HG03442 (cell line): Measurements from ENCODE around the gene FANK1.
A peak's percentile ranks its signal among the peaks of the same experiment; 100 is the strongest.
"Not testable (repeated sequence)": the region's sequence is repeated elsewhere in the genome, so short reads cannot be mapped to it uniquely, and the experiment has no call there.

Source experiments
- ATAC-seq: cut with Tn5 transposase; IDR thresholded peaks from one replicate; pipeline ENCODE4 v1.9.1; 2021; ENCODE audit warnings: mild to moderate bottlenecking, moderate library complexity; ENCODE audit not compliant: unreplicated experiment

The FANK1 gene

DNA sequence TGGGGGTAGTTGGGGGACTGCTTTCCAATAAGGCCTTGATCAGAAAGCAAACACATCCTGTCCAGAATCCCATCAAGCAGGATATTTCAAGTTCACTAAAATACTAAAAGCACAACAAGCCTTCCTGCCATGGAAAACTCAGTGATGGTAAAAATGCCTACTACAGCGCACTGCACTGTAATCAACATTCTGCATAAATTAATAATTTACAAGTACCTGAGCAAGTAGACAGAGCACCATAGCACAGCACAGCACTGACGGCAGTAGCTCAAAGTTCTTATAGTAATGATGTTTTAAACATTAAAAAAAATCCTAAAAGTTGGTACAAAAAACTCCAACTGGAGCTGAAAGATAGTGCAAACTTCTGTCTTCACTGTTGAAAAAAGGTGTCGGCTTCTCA is 120.5 kb downstream of the FANK1 start:
- ATAC-seq: no peak

DNA sequence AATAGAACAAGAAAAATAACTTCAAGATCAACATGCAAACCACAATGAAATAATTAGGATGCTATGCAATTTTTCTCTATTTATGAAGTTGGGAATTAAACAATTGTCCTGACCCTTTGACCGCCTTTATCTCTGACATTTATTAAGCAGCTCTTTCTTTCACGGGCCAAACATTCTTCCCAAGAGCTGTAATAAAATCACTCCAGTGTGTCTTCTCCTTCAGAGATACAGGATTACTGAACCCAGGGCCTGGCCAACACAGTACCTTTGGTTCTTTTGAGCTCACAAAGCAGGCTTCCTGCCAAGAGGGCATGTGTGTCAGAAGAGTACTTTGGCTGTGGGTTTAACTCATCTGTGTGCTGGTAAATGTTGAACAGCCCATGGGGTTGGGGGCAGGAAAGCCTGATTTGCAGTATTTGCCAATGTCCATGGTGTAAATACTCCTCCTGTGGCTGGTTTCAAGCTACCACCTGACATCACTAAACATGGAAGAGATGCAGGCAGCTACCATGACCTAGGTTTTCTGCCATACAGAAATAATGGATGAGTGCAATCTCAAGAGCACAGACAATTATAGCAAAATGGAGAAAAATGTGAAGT is 121.7 kb downstream of the FANK1 start:
- no peak for ATAC-seq

DNA sequence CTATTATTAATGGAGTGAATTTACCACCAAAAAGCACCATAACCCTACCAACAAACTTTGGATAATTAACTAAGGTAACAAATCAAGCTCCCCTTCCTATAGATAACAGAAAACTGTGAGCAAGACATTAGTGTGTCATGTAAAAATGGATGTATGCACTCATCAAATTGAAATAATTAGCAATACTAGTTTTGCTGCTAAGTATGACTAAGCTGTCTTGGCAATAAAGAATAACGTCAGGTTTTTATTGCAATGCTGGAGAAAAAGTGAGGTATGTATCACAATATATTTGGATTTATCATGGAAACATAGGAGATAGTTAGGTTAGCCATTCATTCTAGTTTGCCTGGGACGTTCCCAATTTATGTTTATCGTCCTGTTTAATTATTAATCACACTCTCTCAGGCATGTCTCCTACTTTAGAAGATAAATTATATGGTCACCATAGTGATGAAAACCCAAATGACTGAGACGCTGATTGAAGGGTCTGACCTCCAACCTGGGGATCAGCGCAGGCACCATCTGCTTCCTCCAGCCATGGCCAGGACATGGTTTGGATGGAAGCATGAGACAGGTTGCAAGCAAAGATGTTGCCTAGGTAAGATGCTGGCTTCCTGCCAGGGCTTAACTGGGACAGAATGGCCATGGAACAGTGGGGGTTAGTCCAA is 125.6 kb downstream of the FANK1 start:
- ATAC-seq: no peak

DNA sequence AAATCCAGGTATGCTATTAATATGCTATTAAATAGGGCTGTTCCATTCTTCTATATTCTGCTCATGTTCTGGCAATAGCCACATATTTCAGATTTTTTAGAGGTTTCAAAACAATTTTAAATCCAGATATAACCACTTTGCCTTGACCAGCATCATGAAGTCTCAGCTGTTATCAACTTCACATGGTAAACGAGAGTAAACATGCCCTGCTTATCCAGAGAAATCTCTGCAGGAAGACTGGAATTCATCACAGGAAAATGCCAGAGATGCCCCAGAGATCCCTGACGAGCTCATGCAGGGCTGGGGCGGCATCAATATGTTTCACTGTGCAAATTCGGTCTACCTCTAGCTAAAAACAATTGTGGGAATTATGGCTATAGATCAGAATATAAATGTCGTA is 126.5 kb downstream of the FANK1 start:
- ATAC-seq: no peak

DNA sequence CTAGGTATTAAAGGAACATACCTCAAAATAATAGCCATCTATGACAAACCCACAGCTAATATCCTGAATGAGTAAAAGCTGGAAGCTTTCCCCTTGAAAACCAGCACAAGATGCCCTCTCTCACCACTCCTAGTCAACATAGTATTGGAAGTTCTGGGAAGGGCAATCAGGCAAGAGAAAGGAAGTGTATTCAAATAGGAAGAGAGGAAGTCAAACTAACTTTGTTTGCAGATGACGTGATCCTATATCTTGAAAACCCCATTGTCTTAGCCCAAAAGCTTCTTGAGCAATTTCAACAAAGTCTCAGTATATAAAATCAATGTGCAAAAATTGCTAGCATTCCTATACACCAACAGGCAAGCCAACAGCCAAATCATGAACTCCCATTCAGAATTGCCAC is 131.3 kb downstream of the FANK1 start:
- no peak for ATAC-seq

DNA sequence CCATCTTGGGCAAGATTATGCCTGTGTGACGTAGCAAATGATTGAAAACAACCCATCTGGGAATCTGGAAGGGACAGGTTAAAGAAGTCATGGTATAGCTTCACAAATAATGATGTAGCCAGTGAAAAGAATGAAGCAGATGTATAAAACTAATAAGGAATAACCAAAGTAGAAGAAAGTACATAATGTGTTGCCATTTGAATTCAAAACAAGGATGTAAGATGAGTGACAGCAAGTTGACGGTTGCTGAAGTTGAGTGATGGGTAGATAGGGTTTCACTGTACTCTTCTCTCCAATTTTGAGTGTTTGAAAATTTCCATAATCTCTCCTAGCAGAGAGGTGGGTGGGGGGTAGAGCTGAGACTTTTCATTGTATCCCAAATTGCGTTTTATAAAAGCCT is 133.6 kb downstream of the FANK1 start:
- no peak for ATAC-seq

DNA sequence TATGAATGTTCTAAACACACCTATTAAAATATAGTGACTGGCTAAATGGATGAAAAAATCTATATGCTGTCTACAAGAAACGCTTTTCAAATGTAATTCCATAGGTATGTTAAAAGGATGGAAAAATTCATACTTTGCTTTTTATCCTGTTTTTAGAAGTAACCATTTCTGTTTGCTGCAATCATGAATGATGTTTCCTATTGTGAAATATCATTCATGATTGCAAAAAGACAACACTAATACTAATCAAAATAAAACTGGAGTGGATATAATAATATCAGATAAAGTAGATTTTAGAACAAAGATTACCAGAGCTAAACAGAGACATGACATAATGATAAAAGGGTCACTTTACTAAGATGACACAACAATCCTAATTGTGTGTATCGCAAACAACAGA is 138.2 kb downstream of the FANK1 start:
- no peak for ATAC-seq

DNA sequence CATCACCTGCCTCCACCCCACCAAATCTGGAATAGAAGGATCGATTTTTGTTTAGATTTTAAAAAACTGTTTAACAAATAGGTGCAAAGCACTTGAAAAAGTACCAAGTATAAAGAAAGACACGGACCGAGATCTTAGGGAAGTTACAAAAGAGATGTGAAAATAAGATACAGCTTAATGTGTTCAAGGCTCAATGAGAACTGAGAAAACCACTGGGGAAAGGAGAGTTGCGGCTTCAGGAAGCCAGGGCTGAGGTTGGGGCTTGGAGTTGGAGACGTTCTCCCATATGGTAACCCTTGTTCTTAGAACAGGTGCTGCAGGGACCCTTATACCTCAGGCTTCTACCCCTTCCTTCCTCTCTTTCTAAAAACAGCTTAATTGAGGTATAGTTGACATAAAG is 140.2 kb downstream of the FANK1 start:
- no peak for ATAC-seq

DNA sequence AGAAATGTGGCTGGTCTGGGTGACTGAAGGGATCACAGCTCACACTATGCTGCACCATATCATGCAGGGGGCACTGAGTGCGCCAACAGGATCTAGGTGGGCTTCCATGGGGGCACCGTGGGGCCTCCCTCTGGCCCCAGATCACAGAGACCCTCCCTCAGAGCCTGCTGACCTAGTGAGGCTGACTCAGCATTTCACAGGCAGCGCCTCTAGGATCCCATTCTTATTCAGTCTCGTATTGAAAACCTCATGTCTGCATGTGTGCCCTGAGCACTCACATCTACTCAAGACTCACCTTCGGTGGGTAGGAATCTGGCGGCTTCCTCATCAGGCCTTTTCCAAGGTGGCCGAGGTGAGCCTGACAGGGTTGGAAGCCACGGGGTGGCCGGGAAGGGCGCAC is 141.6 kb downstream of the FANK1 start:
- no peak for ATAC-seq

DNA sequence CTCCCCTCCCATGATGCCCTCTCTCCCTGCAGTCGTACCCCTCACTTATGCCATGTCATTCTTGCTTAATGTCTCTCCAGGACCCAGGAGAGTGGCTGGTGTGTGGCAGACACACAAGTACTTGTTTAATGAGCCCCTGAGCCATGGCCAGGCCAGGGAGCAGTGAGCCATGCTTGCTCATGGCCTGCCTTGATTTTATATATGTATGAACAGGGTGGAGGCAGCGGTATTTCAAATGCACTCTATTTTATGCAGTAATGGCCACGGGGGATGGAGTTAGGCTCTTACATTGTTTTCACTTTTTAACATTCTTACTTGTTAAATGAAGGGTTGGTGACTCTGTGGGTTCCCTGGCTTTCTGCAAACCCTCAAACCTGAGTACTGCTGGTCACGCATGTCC is 144.8 kb downstream of the FANK1 start:
- no peak for ATAC-seq

DNA sequence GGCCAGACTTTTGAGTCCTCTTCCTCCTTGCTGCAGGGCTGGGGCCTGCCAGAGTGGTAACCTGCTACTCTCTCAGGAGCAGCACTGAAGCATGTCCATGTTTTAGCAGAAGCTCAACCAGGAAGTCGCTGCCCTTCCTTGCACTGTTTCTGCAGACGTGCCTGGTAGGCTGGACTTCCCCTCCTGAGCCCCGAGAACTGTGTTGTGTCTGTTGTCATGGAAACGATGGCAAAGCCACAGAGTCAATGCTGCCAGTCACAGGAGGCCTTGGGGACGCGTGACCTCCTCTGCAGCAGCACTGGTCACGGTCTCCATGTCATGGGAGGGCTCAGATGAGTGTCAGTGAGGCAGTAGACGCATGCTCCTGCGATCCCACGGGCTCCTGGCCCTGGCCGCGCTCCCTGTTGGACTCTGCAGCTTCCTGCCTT is 145.5 kb downstream of the FANK1 start:
- peak; percentile 99 for ATAC-seq

DNA sequence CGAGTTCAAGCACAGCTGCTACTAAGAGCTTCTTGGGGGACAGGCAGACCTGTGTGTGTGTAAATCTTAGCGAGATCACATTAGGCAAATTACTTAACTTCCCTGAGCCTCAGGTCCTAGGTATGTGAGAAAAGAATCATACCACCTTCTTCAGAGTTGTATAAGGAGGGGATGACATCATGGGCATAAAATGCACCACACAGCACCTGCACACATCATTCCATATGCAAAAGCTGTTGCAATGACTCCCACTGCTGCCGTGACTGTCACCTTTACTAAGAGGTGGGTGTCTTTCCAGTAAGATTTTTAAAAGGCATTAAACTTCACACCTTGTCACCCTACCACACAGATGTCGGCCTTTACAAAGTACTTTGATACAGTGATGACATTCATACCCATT is 146.0 kb downstream of the FANK1 start:
- no peak for ATAC-seq

DNA sequence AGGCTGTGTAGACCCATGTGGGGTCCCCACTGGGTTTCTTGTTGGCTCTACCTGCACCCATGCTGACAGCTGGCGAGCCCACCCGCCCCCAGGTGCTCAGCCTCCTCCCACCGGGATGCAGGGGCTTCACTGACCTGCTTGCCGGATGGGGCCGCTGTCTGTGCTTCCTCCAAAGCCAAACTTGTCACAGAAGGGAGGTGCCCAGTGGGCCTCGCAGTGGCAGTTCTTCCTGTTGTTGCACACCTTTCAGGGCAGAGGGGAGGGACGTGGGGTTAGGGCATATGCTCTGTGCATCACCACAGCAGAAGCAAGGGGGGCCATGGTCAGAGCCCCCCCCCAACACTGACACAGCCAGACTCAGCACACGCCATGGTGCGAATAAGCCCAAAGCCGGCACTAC is 146.5 kb downstream of the FANK1 start:
- no peak for ATAC-seq

DNA sequence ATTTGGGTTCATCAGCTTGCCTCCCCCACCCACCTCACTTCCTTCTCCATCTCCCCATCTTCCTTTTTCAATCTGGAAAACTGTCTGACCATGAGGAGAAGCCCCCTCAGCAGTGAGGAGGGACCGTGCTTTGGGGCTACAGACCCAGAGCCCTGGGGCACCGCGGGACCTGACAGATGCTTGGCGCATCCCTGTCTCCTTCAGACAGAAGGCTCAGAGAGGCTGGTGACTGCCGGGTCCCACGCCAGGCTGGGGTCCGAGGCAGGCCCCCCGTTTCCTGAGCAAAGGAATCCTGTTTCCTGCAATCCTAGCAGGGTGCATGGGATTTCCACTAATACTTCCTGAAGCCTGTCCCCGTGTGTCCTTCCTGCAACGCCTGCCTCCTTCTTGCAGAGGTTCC is 147.0 kb downstream of the FANK1 start:
- ATAC-seq: no peak

DNA sequence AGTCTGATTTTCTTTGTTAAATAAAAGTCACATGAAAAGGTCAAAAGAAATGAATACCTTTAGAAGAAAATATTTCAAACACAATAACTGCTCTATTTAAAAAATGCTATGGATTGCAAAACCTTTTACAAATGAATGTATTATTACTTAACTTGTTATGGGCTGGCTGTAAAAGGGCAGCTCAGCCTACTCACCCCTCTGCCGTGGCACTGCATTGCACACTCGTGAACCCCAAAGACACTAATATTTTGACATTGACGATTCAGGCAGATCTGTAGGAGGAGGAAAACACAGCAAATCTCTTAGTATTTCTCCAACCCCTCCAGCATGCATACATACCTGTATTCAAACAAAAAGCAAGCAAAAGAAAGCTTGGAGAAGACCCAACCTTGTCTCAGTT is 149.5 kb downstream of the FANK1 start:
- no peak for ATAC-seq

DNA sequence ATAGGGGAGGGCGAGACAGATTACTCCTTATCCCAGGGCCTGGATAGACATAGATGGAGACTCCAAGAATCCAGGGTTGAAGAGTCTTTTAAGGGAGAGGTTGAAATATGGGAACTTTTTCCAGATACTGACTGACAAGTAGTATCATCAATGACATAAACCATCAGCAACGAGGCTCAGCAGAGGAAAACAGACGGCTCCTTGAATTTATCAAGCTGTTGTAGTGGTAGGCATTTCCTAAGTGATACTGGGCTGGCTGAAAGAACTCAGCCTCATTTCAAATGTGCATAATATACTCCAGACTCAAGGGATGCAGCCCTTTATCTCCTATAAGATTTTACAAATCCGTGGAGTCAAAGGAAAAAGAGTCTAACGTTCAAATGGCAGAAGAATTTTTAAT is 150.5 kb downstream of the FANK1 start:
- no peak for ATAC-seq

DNA sequence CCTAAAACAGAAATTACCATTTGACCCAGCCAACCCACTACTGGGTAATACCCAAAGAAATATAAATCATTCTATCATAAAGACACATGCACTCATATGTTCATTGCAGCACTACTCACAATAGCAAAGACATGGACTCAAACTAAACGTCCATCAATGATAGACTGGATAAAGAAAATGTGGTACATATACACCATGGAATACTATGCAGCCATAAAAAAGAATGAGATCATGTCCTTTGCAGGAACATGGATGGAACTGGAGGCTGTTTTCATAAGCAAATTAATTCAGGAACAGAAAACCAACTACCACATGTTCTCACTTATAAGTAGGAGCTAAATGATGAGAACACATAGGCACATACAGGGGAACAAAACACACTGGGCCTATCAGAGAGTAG is 151.4 kb downstream of the FANK1 start:
- not testable (repeated sequence) for ATAC-seq

DNA sequence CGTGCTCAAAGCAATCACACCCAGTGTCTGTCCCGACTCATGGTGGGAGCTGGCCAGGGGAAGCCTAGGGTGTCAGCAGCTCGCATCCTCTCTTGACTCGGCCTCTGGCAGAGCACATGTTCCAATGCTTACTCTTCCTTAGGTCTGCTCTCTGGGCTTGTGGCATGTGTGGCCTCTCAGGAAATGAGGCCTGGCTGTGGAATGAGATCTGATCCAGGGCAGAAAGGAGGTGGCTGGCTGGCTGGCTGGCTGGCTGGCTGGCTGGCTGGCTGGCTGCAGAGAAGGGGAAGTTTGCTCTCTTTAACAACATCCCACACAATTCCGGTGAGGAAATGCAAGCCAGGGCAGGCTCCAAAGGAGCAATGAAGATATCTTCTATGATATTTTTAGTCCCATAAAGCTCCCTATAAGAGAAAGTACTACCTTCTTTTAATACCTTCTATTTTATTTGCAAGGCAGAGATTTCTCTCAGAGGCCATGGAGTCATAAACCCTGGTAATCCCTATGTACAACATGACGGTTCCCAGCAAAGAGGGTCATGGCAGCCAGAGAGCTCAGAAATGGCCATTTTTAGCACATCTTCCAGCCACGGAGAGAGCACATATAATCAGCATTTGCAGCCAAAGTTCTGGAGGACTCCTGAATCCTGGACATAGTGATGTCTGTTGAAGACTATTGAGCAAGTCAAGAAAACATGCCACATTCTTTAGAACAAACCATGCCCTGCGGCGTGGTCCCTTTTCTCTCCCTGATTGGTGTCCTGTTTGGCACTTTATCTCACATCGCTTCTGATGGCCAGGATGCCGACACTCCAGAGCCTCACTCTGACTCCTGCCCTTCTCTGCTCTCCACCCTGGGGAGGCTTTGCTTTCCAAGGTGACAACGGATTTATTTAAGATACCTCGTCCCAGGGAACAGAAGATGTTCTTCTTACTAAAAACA is 153.7 kb downstream of the FANK1 start:
- ATAC-seq: no peak

DNA sequence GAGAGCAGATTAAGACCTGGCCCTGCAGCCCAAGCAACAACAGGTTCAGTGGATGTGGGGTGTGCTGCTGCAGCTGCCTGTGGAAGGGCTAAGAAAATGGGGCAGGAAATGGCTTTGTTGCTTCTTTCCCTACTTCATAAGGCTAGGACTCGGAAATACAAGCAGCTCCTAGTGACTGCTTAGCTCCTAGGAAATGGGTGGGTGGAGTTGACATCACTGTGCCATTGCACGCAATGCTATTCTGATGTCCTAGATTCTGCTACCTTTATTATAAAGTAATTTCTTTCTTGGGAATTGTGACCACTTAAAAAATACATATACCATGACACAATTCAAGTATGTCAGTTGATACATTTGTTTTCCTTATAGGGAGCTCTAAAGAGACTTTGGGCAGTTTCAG is 155.8 kb downstream of the FANK1 start:
- ATAC-seq: no peak

DNA sequence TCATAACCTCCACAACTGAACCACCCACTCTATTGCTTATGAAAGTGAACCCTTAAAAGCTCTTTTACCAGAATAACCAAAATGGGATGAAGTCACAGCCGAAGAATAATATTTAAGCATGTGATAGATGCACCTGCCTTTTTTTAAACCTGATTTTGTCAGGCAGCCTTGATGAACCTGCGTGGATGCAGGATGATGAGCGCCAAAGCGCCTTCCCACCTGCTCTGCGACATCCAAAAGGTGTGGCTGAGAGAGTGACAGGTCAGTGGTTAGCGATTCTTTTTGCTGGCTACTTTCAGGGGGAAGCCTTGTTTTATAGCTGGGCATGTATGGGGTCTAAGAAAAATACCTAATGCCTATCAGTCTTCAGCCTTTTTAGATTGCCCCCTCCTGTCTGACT is 157.8 kb downstream of the FANK1 start:
- ATAC-seq: no peak

DNA sequence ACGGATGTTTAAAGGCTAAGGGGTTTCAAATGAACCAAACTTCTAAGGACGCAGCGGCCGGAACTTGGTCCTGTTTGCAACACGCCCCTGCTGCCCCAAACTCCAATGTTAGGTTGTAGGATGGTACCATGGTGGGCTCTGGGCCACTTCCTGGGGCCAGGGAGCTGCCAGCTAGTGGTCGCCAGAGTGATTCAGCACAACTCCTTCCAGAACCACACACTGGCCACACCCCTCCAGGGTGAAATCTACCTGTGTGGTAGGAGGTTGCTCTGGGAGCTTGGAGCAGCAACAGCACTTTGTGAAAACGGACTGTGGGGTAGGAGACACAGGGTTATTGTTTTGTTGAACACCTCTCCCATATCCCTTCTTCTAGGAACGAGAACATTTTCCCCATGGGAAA is 161.1 kb downstream of the FANK1 start:
- no peak for ATAC-seq

DNA sequence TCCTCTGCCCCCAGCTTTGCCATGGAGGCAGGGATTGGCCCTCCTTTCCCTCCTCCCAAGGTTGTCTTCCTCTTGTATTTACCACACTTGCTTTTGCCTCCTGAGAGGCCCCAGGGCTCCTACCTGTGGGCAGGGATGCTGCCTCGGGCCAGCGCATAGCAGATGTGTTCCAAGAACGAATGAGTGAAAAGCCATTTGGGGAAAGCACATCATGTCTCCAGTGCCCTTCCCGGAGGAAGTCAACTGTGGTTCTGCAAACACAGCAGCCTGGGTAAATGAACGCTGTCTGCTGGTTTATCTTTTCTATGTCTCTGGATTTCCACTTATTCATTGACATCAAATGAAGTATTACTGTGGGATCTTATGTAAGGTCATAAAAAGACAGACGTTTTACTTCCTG is 161.7 kb downstream of the FANK1 start:
- no peak for ATAC-seq
